PC-3 (cell line): Measurements from ENCODE around the gene FOXN4. TPM values are rescaled to one million over a fixed set of nuclear protein-coding genes. Genes with fewer than 3 reads are reported as not detected.

Experiments used
- ATAC-seq: fragments of 200-7000 bp; cut with Tn5 transposase; 2 replicates; pipeline ENCODE4 v1.9.1; 2020; ENCODE audit warnings: mild to moderate bottlenecking, moderate library complexity
- BruUV-seq: library from RNA; stranded (reverse); fragments of 400-500 nt; replicated peaks from 2 replicates; lab custom pipeline; 2021; lab: Mats Ljungman, UMichigan
- CTCF ChIA-PET: fragments of 300-600 bp; sonication (Branson Sonifier 250); formaldehyde crosslinking; loops from one replicate; lab custom pipeline; 2022; ENCODE audit warnings: antibody characterized with exemption; lab: Charles Lee
- POLR2A ChIA-PET: fragments of 300-600 bp; sonication (Branson Sonifier 250); formaldehyde crosslinking; loops from one replicate; lab custom pipeline; 2022; ENCODE audit warnings: antibody characterized with exemption; ENCODE audit not compliant: unreplicated experiment; lab: Charles Lee
- DNase-seq: peaks from one replicate; pipeline ENCODE4 v3.0.0-alpha.2; 2015
- H2AFZ ChIP-seq: fragments of 300-600 bp; sonication (generic); 2 replicates; pipeline ENCODE4 v1.6.0; 2016; ENCODE audit warnings: antibody characterized with exemption, low read length
- H3F3A ChIP-seq: fragments of 300-600 bp; sonication (generic); one replicate; pipeline ENCODE4 v1.6.0; 2017; ENCODE audit warnings: antibody characterized with exemption, low read length, control low read depth, mild to moderate bottlenecking; ENCODE audit not compliant: unreplicated experiment
- H3K27ac ChIP-seq: fragments of 300-600 bp; sonication (generic); 2 replicates; pipeline ENCODE4 v1.5.1; 2016; ENCODE audit warnings: mild to moderate bottlenecking, low read length
- H3K27me3 ChIP-seq: fragments of 300-600 bp; sonication (generic); 2 replicates; pipeline ENCODE4 v1.6.1; 2016; ENCODE audit warnings: low read length, mixed read lengths
- H3K36me3 ChIP-seq: fragments of 300-600 bp; sonication (generic); 2 replicates; pipeline ENCODE4 v1.6.1; 2016; ENCODE audit warnings: low read depth, mixed run types, low read length, mixed read lengths
- H3K4me1 ChIP-seq: fragments of 300-600 bp; sonication (generic); 2 replicates; pipeline ENCODE4 v1.5.1; 2016; ENCODE audit warnings: low read length; ENCODE audit not compliant: insufficient read depth
- H3K4me2 ChIP-seq: fragments of 300-600 bp; sonication (generic); 2 replicates; pipeline ENCODE4 v1.6.0; 2016; ENCODE audit warnings: low read length
- H3K4me3 ChIP-seq: fragments of 300-600 bp; sonication (generic); 2 replicates; pipeline ENCODE4 v1.5.1; 2016; ENCODE audit warnings: mild to moderate bottlenecking, low read length, mixed read lengths
- H3K79me2 ChIP-seq: fragments of 300-600 bp; sonication (generic); 2 replicates; pipeline ENCODE4 v1.6.1; 2017; ENCODE audit warnings: low read length, mixed read lengths
- H3K9ac ChIP-seq: fragments of 300-600 bp; sonication (generic); 2 replicates; pipeline ENCODE4 v1.6.0; 2016; ENCODE audit warnings: mild to moderate bottlenecking, low read length
- H3K9me2 ChIP-seq: fragments of 300-600 bp; sonication (generic); replicated peaks from 2 replicates; pipeline ENCODE4 v1.6.1; 2016; ENCODE audit warnings: mixed run types, low read length, mixed read lengths
- H3K9me3 ChIP-seq: fragments of 300-600 bp; sonication (generic); 2 replicates; pipeline ENCODE4 v1.6.1; 2016; ENCODE audit warnings: low read length, mixed read lengths
- H4K20me1 ChIP-seq: fragments of 300-600 bp; sonication (generic); 2 replicates; pipeline ENCODE4 v1.6.1; 2016; ENCODE audit warnings: low read length, mixed read lengths
- CTCF ChIP-seq: fragments of 300-600 bp; sonication (generic); conservative IDR thresholded peaks from 2 replicates; pipeline ENCODE4 v1.5.1; 2017; ENCODE audit warnings: antibody characterized with exemption, low read depth, mild to moderate bottlenecking, low read length
- EZH2 ChIP-seq: fragments of 300-600 bp; sonication (generic); IDR thresholded peaks from one replicate; pipeline ENCODE4 v1.6.1; 2017; ENCODE audit warnings: antibody characterized with exemption, mild to moderate bottlenecking, low read length; ENCODE audit not compliant: unreplicated experiment
- EZH2phosphoT487 ChIP-seq: fragments of 300-600 bp; sonication (generic); IDR thresholded peaks from 2 replicates; pipeline ENCODE4 v1.6.1; 2018; ENCODE audit warnings: mild to moderate bottlenecking, antibody characterized with exemption, low read length, borderline replicate concordance
- intact Hi-C: fragments of 100-400 bp; cut with micrococcal nuclease; formaldehyde crosslinking; loops from 2 replicates; pipeline ENCODE4 v1.9.0; 2023
- total RNA-seq: library from RNA; depleted of rRNA; stranded (reverse); fragments of >200 nt; gene quantifications from 2 replicates; pipeline ENCODE4 v1.2.3, GENCODE V29; 2014

Gene FOXN4
- total RNA-seq, 1 experiment from 2014 or later, result not detected

- ATAC-seq, result no peak
- Histone ChIP-seq H4K20me1 (no peaks in the 10 kb centered on the region), H3K9me3 (peaks cover 5% of the 10 kb centered on the region), H3K4me1 (no peaks in the 10 kb centered on the region), H3K9ac (no peak overlapping the region), H2AFZ (no peak overlapping the region), H3K79me2 (no peaks in the 10 kb centered on the region), H3K36me3 (peaks cover 10% of the 10 kb centered on the region; the same call in 1 of the 2 replicates), H3K9me2 (no peaks in the 10 kb centered on the region), H3K4me2 (no peak overlapping the region), H3K27me3 (no peaks in the 10 kb centered on the region), H3K4me3 (no peak overlapping the region), H3K27ac (no peak overlapping the region), H3F3A (no peaks in the 10 kb centered on the region)
- intact Hi-C loops, result no loop called here
- POLR2A ChIA-PET, result interaction anchor here (0.6 kb wide), 1 partner anchor 138 kb away, joined by 3 read pairs; no protein-coding TSS in a partner anchor
- BruUV-seq, result no TSS peak
- CTCF ChIA-PET, result no interaction called here
- DNase-seq, result no peak
- TF ChIP-seq EZH2phosphoT487, result no peak
- TF ChIP-seq EZH2, result no peak
- TF ChIP-seq CTCF, result no peak
Measured at GRCh38 chr12:109252799-109253198, 56.3 kb downstream of the FOXN4 start.

- intact Hi-C loops, result no loop called here
- Histone ChIP-seq H3K4me2 (no peak overlapping the region), H3K9ac (no peak overlapping the region), H3K4me1 (no peaks in the 10 kb centered on the region), H3K9me2 (no peaks in the 10 kb centered on the region), H2AFZ (no peak overlapping the region), H3K27ac (no peak overlapping the region), H3K36me3 (peaks cover 17% of the 10 kb centered on the region), H3K27me3 (no peaks in the 10 kb centered on the region), H3K9me3 (peaks cover 5% of the 10 kb centered on the region), H3K4me3 (no peak overlapping the region), H3K79me2 (no peaks in the 10 kb centered on the region), H3F3A (no peaks in the 10 kb centered on the region), H4K20me1 (no peaks in the 10 kb centered on the region)
- no peak for TF ChIP-seq CTCF
- no peak for TF ChIP-seq EZH2
- no peak for TF ChIP-seq EZH2phosphoT487
- ATAC-seq (no peak), DNase-seq (no peak)
- POLR2A ChIA-PET, result no interaction called here
- BruUV-seq, result no TSS peak
- CTCF ChIA-PET, result no interaction called here
Measured at GRCh38 chr12:109250523-109250922, 58.6 kb downstream of the FOXN4 start.

GRCh38 chr12:109247831-109248654, 61.0 kb downstream of the FOXN4 start:
- no peak overlapping the region for H2AFZ ChIP-seq
- no TSS peak for BruUV-seq
- DNase-seq (no peak), ATAC-seq (no peak)
- H3K79me2 ChIP-seq, result no peaks in the 10 kb centered on the region
- H3K9me3 ChIP-seq, result no peaks in the 10 kb centered on the region
- H3K27ac ChIP-seq, result no peak overlapping the region
- H3K27me3 ChIP-seq, result no peaks in the 10 kb centered on the region
- intact Hi-C loops, result no loop called here
- H3K9ac ChIP-seq, result no peak overlapping the region
- no peak overlapping the region for H3K4me2 ChIP-seq
- no peaks in the 10 kb centered on the region for H4K20me1 ChIP-seq
- peaks cover 7% of the 10 kb centered on the region; the same call in 1 of the 2 replicates for H3K36me3 ChIP-seq
- ChIA-PET CTCF (no interaction called here), POLR2A (no interaction called here)
- H3K9me2 ChIP-seq, result no peaks in the 10 kb centered on the region
- no peaks in the 10 kb centered on the region for H3K4me1 ChIP-seq
- H3K4me3 ChIP-seq, result no peak overlapping the region
- no peaks in the 10 kb centered on the region for H3F3A ChIP-seq
- TF ChIP-seq CTCF, result no peak
- no peak for TF ChIP-seq EZH2
- no peak for TF ChIP-seq EZH2phosphoT487
